GM12891 (cell line): ENCODE results near the gene HEXD.

Experiments used
- POLR2A ChIP-seq: IDR thresholded peaks from 2 replicates; pipeline ENCODE4 v1.6.1; 2011; ENCODE audit warnings: low read depth, low read length, control low read depth
- SPI1 ChIP-seq: IDR thresholded peaks from 2 replicates; pipeline ENCODE4 v1.6.1; 2011; ENCODE audit warnings: low read depth, low read length, control low read depth

- no peak for TF ChIP-seq POLR2A
- TF ChIP-seq SPI1, result no peak
Observed at GRCh38 chr17:82385559-82386254, 32.4 kb upstream of the HEXD start.
